ENCODE data around the gene S100A4.

DNA sequence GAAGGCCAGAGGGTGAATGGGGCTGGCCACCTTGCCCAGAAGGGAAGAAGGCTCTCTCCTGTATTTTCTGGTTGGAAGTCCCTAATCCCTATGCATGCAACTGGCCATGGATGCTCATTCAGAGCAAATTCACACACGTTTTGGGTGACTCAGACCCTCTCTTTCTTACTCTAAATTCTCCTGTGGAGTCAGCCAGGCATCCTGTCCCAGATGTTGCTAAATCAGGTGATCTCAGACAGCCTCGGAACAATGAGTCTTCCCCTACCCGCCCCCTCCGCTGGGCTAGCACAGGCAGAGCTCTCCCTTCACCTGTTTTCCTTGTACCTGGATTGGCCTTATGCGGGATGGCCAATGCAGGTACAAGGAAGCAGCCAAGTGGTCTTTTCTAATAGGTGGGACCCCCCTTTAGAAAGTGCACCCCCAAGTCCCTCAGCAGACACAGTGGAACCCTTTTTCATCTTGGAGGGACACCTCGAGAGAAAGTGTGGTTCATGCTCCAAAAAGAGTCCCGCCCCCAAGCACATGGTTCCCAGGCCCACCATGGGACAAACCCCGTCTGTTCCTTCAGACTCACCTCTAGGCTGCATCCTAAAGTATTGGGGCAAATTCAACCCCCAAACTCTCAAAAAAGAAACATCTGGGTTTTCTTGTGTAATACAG is 18.5 kb downstream of the S100A4 start:
- no peak for TF ChIP-seq CREB1 (CRISPR knock-in tag; IDR thresholded peaks at IDR 0.05; ENCODE audit: low read depth)
- TF ChIP-seq, protein P1, sequence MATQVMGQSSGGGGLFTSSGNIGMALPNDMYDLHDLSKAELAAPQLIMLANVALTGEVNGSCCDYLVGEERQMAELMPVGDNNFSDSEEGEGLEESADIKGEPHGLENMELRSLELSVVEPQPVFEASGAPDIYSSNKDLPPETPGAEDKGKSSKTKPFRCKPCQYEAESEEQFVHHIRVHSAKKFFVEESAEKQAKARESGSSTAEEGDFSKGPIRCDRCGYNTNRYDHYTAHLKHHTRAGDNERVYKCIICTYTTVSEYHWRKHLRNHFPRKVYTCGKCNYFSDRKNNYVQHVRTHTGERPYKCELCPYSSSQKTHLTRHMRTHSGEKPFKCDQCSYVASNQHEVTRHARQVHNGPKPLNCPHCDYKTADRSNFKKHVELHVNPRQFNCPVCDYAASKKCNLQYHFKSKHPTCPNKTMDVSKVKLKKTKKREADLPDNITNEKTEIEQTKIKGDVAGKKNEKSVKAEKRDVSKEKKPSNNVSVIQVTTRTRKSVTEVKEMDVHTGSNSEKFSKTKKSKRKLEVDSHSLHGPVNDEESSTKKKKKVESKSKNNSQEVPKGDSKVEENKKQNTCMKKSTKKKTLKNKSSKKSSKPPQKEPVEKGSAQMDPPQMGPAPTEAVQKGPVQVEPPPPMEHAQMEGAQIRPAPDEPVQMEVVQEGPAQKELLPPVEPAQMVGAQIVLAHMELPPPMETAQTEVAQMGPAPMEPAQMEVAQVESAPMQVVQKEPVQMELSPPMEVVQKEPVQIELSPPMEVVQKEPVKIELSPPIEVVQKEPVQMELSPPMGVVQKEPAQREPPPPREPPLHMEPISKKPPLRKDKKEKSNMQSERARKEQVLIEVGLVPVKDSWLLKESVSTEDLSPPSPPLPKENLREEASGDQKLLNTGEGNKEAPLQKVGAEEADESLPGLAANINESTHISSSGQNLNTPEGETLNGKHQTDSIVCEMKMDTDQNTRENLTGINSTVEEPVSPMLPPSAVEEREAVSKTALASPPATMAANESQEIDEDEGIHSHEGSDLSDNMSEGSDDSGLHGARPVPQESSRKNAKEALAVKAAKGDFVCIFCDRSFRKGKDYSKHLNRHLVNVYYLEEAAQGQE (IDR thresholded peaks at IDR 0.05; ENCODE audit: unreplicated experiment) = no peak
- TF ChIP-seq POLR2AphosphoS5 (IDR thresholded peaks at IDR 0.05; ENCODE audit: low read depth) = no peak
- TF ChIP-seq, protein P2, sequence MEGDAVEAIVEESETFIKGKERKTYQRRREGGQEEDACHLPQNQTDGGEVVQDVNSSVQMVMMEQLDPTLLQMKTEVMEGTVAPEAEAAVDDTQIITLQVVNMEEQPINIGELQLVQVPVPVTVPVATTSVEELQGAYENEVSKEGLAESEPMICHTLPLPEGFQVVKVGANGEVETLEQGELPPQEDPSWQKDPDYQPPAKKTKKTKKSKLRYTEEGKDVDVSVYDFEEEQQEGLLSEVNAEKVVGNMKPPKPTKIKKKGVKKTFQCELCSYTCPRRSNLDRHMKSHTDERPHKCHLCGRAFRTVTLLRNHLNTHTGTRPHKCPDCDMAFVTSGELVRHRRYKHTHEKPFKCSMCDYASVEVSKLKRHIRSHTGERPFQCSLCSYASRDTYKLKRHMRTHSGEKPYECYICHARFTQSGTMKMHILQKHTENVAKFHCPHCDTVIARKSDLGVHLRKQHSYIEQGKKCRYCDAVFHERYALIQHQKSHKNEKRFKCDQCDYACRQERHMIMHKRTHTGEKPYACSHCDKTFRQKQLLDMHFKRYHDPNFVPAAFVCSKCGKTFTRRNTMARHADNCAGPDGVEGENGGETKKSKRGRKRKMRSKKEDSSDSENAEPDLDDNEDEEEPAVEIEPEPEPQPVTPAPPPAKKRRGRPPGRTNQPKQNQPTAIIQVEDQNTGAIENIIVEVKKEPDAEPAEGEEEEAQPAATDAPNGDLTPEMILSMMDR (conservative IDR thresholded peaks at IDR 0.05; ENCODE audit: low read depth in 2 of 2) = no peak
- no peak for TF ChIP-seq STAT1 (IDR thresholded peaks at IDR 0.05; ENCODE audit: unreplicated experiment)
- no peak for TF ChIP-seq JUNB (IDR thresholded peaks at IDR 0.05; ENCODE audit: unreplicated experiment)
- TF ChIP-seq EZH2 (IDR thresholded peaks at IDR 0.05; ENCODE audit: low read depth, unreplicated experiment) = no peak
- TF ChIP-seq EZH2phosphoT487 (IDR thresholded peaks at IDR 0.05; ENCODE audit: unreplicated experiment) = no peak
- TF ChIP-seq ETS1 (IDR thresholded peaks at IDR 0.05) = no peak
- TF ChIP-seq ZNF331 (CRISPR knock-in tag; IDR thresholded peaks at IDR 0.05; ENCODE audit: low read depth) = no peak
- TF ChIP-seq NANOG (IDR thresholded peaks at IDR 0.05; ENCODE audit: borderline replicate concordance) = no peak
- TF ChIP-seq ZNF114 (CRISPR knock-in tag; IDR thresholded peaks at IDR 0.05) = no peak
- TF ChIP-seq, protein P3, sequence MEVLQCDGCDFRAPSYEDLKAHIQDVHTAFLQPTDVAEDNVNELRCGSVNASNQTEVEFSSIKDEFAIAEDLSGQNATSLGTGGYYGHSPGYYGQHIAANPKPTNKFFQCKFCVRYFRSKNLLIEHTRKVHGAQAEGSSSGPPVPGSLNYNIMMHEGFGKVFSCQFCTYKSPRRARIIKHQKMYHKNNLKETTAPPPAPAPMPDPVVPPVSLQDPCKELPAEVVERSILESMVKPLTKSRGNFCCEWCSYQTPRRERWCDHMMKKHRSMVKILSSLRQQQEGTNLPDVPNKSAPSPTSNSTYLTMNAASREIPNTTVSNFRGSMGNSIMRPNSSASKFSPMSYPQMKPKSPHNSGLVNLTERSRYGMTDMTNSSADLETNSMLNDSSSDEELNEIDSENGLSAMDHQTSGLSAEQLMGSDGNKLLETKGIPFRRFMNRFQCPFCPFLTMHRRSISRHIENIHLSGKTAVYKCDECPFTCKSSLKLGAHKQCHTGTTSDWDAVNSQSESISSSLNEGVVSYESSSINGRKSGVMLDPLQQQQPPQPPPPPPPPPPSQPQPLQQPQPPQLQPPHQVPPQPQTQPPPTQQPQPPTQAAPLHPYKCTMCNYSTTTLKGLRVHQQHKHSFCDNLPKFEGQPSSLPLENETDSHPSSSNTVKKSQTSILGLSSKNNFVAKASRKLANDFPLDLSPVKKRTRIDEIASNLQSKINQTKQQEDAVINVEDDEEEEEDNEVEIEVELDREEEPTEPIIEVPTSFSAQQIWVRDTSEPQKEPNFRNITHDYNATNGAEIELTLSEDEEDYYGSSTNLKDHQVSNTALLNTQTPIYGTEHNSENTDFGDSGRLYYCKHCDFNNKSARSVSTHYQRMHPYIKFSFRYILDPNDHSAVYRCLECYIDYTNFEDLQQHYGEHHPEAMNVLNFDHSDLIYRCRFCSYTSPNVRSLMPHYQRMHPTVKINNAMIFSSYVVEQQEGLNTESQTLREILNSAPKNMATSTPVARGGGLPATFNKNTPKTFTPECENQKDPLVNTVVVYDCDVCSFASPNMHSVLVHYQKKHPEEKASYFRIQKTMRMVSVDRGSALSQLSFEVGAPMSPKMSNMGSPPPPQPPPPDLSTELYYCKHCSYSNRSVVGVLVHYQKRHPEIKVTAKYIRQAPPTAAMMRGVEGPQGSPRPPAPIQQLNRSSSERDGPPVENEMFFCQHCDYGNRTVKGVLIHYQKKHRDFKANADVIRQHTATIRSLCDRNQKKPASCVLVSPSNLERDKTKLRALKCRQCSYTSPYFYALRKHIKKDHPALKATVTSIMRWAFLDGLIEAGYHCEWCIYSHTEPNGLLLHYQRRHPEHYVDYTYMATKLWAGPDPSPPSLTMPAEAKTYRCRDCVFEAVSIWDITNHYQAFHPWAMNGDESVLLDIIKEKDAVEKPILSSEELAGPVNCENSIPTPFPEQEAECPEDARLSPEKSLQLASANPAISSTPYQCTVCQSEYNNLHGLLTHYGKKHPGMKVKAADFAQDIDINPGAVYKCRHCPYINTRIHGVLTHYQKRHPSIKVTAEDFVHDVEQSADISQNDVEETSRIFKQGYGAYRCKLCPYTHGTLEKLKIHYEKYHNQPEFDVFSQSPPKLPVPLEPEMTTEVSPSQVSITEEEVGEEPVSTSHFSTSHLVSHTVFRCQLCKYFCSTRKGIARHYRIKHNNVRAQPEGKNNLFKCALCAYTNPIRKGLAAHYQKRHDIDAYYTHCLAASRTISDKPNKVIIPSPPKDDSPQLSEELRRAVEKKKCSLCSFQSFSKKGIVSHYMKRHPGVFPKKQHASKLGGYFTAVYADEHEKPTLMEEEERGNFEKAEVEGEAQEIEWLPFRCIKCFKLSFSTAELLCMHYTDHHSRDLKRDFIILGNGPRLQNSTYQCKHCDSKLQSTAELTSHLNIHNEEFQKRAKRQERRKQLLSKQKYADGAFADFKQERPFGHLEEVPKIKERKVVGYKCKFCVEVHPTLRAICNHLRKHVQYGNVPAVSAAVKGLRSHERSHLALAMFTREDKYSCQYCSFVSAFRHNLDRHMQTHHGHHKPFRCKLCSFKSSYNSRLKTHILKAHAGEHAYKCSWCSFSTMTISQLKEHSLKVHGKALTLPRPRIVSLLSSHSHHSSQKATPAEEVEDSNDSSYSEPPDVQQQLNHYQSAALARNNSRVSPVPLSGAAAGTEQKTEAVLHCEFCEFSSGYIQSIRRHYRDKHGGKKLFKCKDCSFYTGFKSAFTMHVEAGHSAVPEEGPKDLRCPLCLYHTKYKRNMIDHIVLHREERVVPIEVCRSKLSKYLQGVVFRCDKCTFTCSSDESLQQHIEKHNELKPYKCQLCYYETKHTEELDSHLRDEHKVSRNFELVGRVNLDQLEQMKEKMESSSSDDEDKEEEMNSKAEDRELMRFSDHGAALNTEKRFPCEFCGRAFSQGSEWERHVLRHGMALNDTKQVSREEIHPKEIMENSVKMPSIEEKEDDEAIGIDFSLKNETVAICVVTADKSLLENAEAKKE (CRISPR knock-in tag; IDR thresholded peaks at IDR 0.05) = no peak

Measured in GM23338 (cell line).